ENCODE data around the gene BMP6. TPM values are rescaled to one million over a fixed set of nuclear protein-coding genes. Genes with fewer than 3 reads are reported as not detected.
"Not testable (repeated sequence)": the region's sequence is repeated elsewhere in the genome, so short reads cannot be mapped to it uniquely, and the experiment has no call there.

The BMP6 gene
- total RNA-seq, 1 donor from 2014 or later, result 0.97 TPM

DNA sequence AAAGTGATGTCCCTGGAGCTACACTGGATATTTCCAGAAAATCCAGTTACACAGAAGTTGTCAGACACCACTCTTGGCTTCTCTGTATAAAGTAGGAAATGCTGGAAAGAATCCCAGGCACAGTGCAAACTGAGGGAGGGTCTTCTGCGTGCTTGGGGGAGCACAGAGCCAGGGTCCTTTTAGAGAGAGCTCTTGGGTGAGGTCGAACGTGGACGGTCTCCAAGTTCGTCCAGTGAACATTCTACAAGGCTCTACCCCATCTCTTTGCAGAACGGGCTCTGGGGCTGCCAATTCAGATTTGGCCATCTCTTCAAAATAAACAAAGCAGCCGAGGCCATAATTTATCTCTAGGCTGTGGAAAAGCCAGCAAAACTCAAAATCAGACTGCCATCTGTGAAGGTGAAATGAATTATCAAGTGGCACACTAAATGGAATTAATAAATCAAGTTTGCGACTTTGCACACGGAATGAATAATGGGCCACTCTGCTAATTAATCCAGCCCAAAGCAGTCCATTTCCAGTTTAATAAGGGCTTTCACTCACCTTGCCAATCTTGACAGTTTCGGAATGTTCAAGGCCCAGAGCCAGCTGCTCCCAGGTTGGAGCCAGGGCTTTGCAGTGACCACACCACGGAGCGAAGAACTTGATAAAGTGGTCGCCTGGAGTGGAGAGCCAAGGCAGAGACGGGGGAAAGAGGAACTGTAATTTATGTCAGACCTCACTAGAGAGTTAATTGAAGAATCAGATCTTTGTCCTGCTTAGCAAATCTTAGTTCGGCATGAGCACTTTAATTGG, 165.4 kb downstream of the BMP6 start:
- Mint-ChIP-seq H3K36me3 (ENCODE audit: low read depth, unreplicated experiment) (peaks cover 56% of the 10 kb centered on the region), H3K9me3 (ENCODE audit: unreplicated experiment) (no peaks in the 10 kb centered on the region), H3K27ac (ENCODE audit: unreplicated experiment) (no peak overlapping the region), H3K4me3 (ENCODE audit: unreplicated experiment) (no peak overlapping the region), H3K27me3 (ENCODE audit: unreplicated experiment) (peaks cover 4% of the 10 kb centered on the region), H3K4me1 (ENCODE audit: unreplicated experiment) (no peaks in the 10 kb centered on the region)
- no peak for DNase-seq (ENCODE audit: low spot score)
- TF ChIP-seq CTCF (IDR thresholded peaks at IDR 0.05; ENCODE audit: unreplicated experiment), result no peak

GRCh38 chr6:7892367-7892766, 166.5 kb downstream of the BMP6 start:
- H3K27ac Mint-ChIP-seq (ENCODE audit: unreplicated experiment); DNase-seq (ENCODE audit: low spot score); H3K27me3 Mint-ChIP-seq (ENCODE audit: unreplicated experiment); H3K4me1 Mint-ChIP-seq (ENCODE audit: unreplicated experiment); H3K9me3 Mint-ChIP-seq (ENCODE audit: unreplicated experiment); H3K4me3 Mint-ChIP-seq (ENCODE audit: unreplicated experiment): not testable (repeated sequence)
- H3K36me3 Mint-ChIP-seq (ENCODE audit: low read depth, unreplicated experiment), result peaks cover 57% of the 10 kb centered on the region

DNA sequence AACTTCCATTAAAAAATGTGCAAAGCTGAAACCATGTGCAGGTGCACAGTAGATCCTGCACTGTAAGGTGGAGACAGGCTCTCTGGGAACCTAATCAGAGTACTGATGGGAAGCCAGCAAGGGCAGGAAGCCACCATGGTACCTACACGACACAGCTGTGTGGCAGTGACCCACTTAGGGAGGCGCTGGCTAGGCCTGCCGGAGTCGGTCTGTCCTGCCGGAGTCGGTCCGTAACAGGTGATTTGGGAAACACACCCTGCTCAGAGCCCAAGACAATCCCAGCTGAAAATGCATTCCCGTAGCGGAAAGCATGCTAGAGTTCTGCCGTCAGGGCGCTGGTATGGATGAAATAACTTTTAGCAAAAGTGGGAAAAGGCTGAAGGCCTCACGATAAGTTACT, 167.4 kb downstream of the BMP6 start:
- Mint-ChIP-seq H3K4me1 (ENCODE audit: unreplicated experiment) (no peaks in the 10 kb centered on the region), H3K9me3 (ENCODE audit: unreplicated experiment) (no peaks in the 10 kb centered on the region), H3K27me3 (ENCODE audit: unreplicated experiment) (peaks cover 2% of the 10 kb centered on the region), H3K4me3 (ENCODE audit: unreplicated experiment) (no peak overlapping the region), H3K36me3 (ENCODE audit: low read depth, unreplicated experiment) (peaks cover 55% of the 10 kb centered on the region), H3K27ac (ENCODE audit: unreplicated experiment) (no peak overlapping the region)
- no peak for TF ChIP-seq CTCF (IDR thresholded peaks at IDR 0.05; ENCODE audit: unreplicated experiment)
- DNase-seq (ENCODE audit: low spot score), result no peak

- no peak overlapping the region for H3K27ac Mint-ChIP-seq (ENCODE audit: unreplicated experiment)
Observed at GRCh38 chr6:7894262-7895124, 168.6 kb downstream of the BMP6 start.

GRCh38 chr6:7895125-7895423, 169.2 kb downstream of the BMP6 start:
- no peaks in the 10 kb centered on the region for H3K9me3 Mint-ChIP-seq (ENCODE audit: unreplicated experiment)
- H3K27ac Mint-ChIP-seq (ENCODE audit: unreplicated experiment), result no peak overlapping the region
- H3K4me1 Mint-ChIP-seq (ENCODE audit: unreplicated experiment), result no peaks in the 10 kb centered on the region
- TF ChIP-seq CTCF (IDR thresholded peaks at IDR 0.05; ENCODE audit: unreplicated experiment), result no peak
- peaks cover 53% of the 10 kb centered on the region for H3K36me3 Mint-ChIP-seq (ENCODE audit: low read depth, unreplicated experiment)
- DNase-seq (ENCODE audit: low spot score), result no peak
- H3K4me3 Mint-ChIP-seq (ENCODE audit: unreplicated experiment), result peak overlapping the region; percentile 7
- H3K27me3 Mint-ChIP-seq (ENCODE audit: unreplicated experiment), result peaks cover 2% of the 10 kb centered on the region

More at GRCh38 chr6:7894262-7895124, 168.6 kb downstream of the BMP6 start:
- peaks cover 2% of the 10 kb centered on the region for H3K27me3 Mint-ChIP-seq (ENCODE audit: unreplicated experiment)
- DNase-seq (ENCODE audit: low spot score), result no peak
- H3K4me1 Mint-ChIP-seq (ENCODE audit: unreplicated experiment), result no peaks in the 10 kb centered on the region
- no peaks in the 10 kb centered on the region for H3K9me3 Mint-ChIP-seq (ENCODE audit: unreplicated experiment)
- H3K36me3 Mint-ChIP-seq (ENCODE audit: low read depth, unreplicated experiment), result peaks cover 52% of the 10 kb centered on the region
- TF ChIP-seq CTCF (IDR thresholded peaks at IDR 0.05; ENCODE audit: unreplicated experiment), result no peak
- peak overlapping the region; percentile 7 for H3K4me3 Mint-ChIP-seq (ENCODE audit: unreplicated experiment)
